SW 1271 (cell line): ENCODE measurements around the gene NUP107.

Experiments
- DNase-seq, 2 experiments: peaks; one replicate each; lab custom pipeline; 2025; lab: John Stamatoyannopoulos, UW

Gene NUP107

DNA sequence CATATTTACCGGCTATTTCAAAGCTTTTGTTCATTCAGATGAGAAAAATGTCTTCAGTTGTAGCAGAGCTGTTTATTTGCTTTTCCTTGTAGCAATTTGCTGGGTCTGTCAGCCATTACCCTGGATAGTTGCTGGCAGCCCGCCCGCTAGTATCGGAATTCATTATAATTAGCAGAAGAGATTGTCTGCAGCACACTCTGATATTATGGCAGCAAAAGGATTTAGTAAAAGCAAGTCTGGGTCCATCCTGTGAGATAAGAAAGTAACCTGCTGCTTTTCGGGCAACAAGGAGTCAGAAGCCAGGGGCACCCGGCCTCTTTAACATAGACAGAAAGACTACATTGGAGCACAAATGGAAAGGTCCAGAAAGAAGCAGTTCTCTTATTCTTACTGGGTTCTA is 53.1 kb downstream of the NUP107 start:
- DNase-seq: no peak

DNA sequence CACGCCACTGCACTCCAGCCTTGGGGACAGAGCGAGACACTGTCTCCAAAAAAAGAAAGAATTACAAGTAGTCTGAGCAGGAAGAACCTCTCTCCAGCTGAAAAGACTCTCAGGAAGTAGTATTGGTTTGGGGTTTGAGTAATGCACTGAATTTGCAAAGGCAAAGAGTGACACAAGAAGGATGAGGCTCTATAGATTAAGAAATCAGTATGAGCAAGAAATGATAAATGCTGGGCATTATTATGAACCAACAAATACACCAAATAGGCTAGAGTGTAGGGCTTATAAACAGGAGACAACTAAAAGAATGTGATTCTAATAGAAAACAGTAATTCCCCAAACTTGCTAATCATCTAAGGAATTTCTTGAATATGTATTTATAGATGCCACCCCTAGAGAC is 56.6 kb downstream of the NUP107 start:
- DNase-seq: no peak

DNA sequence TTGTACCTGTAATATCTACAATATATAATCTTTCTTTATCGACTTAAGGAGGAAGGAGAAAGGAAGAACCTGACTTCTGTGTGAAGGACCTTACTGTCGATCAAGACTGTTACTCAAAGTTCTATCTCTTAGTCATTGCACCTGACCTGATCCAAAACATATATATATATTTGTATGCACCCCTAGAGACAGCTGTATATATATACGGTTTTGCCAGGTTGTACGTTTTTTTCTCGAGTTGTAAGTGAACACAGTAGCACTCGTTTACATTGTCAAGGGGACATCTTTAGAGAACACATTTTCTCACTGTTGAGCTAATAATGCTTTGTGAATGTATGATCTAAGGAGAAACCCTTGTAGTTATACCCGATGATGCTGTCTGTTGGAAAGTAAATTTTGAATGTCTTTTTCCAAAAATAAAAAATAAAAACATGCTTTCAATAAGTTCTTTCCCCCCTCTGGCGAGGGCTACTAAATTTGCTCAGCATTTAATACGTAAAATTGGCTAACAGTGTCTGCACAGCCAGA is 58.7 kb downstream of the NUP107 start:
- DNase-seq: peak in 1 of 2 experiments; percentile 35

GRCh38 chr12:68745904-68746571 is 59.3 kb downstream of the NUP107 start, which contains the start of gene SLC35E3:
SLC35E3 (plus strand) TSS chr12:68746176; CDS start chr12:68746378, 202 bp downstream.
- peak; percentile 83 to 92 for DNase-seq

- DNase-seq: peak in 1 of 2 experiments; percentile 58
These were observed 59.9 kb downstream of the NUP107 start for GRCh38 chr12:68746572-68747180.

- no peak for DNase-seq
These were observed 62.7 kb downstream of the NUP107 start for GRCh38 chr12:68749443-68749842.

DNA sequence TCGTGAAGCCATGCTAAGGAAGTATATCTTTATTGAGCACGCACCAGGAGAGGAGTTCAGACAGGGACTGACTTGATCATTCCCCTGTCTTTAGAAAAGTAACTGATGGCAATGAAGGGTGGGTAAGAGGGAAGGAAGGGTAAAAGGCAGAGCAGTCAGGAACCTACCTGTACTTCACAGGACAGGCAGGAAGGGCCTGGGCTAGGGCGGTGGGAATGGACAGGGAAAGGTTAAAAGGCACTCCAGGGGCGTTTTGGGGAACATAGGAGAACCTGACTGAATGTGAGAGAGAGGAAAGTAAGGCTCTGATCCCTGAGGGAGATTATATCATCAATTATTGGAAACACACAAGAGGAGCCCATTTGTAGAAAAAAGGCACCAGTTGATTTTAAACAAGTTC is 63.1 kb downstream of the NUP107 start:
- no peak for DNase-seq

DNA sequence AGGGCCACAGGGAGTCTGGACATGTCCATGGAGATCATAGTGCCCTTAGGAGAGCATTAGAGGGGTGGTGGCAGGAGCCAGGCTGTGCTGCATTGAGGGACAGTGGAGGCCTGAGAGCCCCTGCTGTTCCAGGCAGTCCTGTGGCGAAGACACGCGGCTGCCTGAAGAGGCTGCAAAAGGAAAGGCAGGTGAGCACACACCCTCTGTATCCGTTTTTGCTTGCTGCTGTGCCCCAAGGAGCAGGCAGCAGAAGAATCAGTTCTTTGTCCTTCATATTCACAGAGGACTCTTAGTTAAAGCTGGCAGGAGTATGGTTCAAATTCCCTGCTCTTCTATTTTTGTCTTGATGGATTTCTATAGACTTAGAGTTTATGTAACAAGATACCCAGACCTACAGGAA is 63.7 kb downstream of the NUP107 start:
- no peak for DNase-seq

GRCh38 chr12:68755536-68756243 is 68.9 kb downstream of the NUP107 start:
- no peak for DNase-seq

DNA sequence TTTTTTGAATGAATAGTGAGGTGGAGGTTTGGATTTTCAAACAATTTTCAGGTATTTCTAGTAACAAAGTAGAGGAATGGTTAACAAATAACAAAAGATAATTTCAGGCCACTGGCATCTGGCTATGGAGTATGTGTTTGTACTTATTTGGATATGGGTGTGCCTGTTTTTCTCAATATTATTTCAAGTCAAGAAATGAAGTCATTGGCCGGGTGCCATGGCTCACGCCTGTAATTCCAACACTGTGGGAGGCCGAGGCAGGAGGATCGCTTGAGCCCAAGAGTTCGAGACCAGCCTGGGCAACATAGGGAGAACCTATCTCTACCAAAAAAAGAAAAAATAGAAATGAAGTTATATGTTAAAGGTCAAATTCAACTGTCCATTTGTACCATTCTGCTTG is 73.1 kb downstream of the NUP107 start:
- no peak for DNase-seq

- no peak for DNase-seq
These were observed 74.1 kb downstream of the NUP107 start for GRCh38 chr12:68760806-68761441.

DNA sequence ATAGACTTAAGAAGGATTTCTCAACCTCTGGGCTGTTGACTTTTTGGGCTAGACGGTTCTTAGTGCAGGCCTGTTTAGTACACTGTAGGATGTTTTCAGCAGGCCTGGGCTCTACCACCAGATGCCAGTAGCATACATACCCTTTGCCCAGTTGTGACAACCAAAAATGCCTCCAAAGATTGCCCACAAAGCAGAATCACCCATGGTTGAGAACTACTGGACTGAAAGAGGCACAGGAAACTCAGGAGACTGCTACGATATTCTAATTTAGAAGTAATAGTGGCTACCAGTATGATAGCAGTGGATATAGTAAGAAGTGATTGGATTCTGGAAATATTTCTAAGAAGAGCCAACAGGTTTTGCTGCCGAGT is 74.6 kb downstream of the NUP107 start:
- no peak for DNase-seq

DNA sequence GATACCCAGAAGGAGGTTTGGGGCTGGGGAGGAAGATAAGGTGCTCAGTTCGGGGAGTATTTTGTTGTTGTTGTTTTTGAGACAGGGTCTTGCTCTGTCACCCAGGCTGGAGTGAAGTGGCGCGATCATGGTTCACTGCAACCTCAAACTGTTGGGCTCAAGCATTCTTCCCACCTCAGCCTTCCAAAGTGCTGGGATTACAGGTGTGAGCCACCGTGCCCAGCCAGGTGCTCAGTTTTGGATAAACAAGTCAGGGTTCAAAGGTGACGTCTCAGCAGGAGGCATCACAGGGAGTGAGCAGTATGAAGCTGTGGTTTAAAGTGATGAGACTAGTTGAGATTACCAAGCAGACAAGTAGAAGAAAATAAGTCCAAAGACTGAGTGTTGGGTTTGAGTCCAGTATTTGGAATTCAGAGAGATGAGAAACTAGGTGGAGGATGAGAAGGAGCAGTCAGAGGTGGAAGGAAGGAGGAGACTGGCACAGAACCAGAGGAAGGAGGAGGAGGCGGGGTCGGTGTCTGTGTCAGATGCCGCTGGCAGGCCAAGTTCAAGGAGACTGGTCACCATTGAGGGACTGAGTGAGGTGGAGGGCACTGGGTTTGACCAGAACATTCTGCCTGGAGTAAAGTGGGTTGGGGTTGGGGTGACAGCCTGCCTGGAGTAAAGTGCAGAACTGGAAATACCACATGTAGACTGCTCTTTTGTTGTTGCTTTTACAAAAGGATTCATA is 75.3 kb downstream of the NUP107 start:
- no peak for DNase-seq

DNA sequence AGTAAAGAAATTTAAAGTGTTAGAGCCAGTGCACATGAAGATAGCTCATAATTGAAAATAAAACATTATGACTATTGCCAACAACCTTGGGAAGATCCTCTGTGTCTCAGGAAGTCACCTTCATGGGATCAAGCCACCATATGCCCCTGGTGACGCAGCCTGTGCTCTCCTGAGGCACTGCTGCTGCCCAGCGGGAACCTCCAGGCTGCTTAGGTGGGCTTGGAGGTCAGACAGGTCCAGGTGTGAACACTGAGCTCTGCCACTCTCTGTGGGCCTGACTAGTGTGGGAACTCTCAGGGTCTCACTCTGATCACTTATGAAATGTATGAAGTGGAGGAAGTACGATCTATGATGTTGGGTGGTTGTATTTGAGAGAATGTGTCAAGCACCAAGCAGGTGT is 75.9 kb downstream of the NUP107 start:
- no peak for DNase-seq

DNA sequence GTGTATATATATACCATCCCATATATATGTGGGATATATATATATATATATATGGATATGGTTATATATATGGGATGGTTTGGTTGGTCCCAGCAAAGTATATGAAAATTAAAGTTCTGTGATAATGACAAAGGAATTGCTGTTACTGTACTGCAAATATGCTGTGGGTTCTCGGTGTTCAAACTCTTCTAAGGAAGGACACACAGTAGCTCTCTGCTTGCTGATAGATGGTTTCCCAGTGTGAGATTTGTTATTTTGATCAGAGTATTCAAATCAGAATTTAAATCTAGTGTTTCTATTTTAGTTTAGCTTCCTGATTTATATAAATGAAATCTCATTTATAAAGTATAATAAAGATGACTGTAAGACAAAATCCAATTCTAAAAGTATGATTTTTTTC is 78.9 kb downstream of the NUP107 start:
- DNase-seq: no peak

- DNase-seq: no peak
These were observed 79.9 kb downstream of the NUP107 start for GRCh38 chr12:68766646-68767045.

GRCh38 chr12:68767191-68767590 is 80.4 kb downstream of the NUP107 start:
- DNase-seq: no peak

DNA sequence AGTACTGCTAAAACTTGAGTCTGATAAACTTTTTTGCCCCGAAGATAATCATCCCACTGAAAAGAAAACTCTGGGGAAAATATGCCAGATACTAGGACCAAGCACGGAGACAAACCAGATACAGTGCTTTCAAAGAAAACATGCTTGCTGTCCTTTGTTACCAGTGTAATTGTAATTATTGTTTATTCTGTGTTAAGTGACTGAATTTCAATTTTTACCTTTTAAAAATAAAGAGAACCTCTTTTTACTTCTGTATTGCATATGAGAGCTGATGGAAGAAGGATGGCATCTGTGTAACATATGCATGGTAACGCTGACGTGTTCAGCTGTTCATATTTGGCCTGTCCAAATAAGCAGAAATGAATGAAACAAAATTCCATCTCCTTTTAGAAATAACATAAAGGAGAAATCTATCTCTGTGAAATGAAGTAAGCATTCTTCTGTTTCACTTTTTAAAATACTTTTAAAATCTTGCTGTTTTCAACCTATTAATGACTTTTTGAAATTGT is 81.7 kb downstream of the NUP107 start:
- no peak for DNase-seq

DNA sequence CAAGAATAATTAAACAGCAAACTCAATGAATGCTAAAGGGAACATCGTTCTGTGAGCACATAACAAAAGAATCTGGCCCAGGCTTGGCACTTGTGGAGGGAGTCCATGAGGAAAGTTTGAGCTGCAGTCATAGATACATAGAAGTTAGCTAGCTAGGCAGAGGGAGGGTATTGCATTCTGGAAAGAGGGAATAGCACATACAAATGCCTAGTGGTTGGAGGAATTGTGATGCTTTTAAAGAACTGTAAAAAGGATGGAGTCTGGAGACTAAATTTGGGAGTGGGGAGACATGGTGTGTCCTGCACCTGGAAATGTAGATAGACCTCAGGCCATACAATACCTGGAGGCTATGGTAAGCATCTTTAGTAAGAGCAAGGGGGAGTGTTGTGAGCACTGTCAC is 83.2 kb downstream of the NUP107 start:
- no peak for DNase-seq

DNA sequence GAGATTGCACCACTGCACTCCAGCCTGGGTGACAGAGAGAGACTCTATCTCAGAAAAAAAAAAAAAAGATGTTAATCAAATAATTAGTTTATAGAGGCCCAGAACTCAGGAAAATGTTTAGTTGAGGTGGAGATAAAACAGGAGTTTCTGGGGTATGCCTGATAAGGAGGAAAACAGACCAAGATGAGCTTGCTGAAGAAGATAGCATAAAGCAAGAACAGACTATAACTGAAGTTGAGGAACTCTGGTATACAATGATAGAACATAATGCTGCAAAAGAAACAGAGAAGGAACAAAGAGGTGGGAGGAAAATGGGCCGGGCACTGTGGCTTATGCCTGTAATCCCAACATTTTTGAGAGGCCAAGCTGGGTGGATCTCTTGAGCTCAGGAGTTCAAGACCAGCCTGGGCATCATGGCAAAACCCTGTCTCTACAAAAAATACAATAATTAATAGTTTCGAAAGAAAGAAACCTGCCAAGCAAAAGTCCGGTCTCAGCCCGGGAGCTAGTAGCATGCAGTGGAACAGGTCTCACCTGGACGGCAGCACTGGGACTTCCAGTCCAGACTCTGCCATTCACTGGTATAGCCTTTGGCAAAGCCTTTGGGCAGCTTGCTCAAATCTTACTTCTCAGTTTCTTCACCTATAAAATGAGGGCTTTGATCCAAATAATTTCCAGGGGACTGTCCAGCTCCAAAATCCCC is 84.6 kb downstream of the NUP107 start:
- no peak for DNase-seq

DNA sequence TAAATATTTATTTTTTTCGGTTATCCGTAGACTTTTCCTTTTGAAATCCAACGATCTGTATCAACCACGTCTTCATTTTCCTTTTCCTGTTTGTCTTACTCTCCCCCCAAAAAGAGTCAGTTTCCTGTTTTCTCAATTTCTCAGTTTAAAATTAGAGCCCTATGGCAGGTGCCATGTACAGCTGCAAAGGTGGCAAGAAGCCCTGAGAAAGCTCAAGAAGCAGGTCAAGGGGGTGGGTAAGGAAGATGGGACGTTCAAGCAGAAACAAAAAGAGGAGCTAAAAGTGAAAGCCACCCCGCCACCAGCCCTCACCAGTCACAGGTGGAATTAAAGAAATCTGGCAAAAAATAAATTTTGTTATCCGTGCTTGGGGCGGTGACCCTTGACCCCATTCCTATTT is 85.9 kb downstream of the NUP107 start:
- DNase-seq: no peak
